ENCODE results near the gene KCNH1.
A peak's percentile ranks its signal among the peaks of the same experiment; 100 is the strongest.

KCNH1 gene

GRCh38 chr1:210792250-210793102, 341.5 kb downstream of the KCNH1 start:
- CTCF ChIA-PET, result no interaction called here
- 100% methylated on average over 1 of the region's 3 CpGs for WGBS (ENCODE audit: insufficient coverage)
- Histone ChIP-seq H3K27me3 (replicated peaks in 2 of 5; ENCODE audit: control insufficient read depth in 4 of 5, insufficient read depth in 5 of 5, low read length in 4 of 5) (no peaks in the 10 kb centered on the region), H3K9me3 (ENCODE audit: control extremely low read depth in 1 of 5, control insufficient read depth in 4 of 5, insufficient read depth in 2 of 5, low read depth in 1 of 5, low read length in 4 of 5) (no peaks in the 10 kb centered on the region), H3K4me3 (ENCODE audit: control insufficient read depth in 1 of 7, extremely low read depth in 1 of 7, insufficient read depth in 4 of 7, low read depth in 2 of 7, low read length in 6 of 7) (no peak overlapping the region), H3K4me1 (ENCODE audit: control extremely low read depth in 1 of 4, control insufficient read depth in 4 of 4, insufficient read depth in 4 of 4, low read length in 3 of 4) (no peaks in the 10 kb centered on the region), H3K36me3 (ENCODE audit: control insufficient read depth in 4 of 4, insufficient read depth in 4 of 4, low read length in 3 of 4) (no peaks in the 10 kb centered on the region), H3K27ac (ENCODE audit: insufficient read depth in 1 of 2, low read depth in 1 of 2, low read length in 2 of 2, poor library complexity in 1 of 2, severe bottlenecking in 2 of 2) (no peak overlapping the region)
- DNase-seq, result peak in 1 of 3 donors; percentile 2
- POLR2A ChIA-PET, result no interaction called here

GRCh38 chr1:210790196-210790595, 343.8 kb downstream of the KCNH1 start:
- POLR2A ChIA-PET, result no interaction called here
- no peaks in the 10 kb centered on the region for H3K27me3 ChIP-seq (replicated peaks in 2 of 5; ENCODE audit: control insufficient read depth in 4 of 5, insufficient read depth in 5 of 5, low read length in 4 of 5)

GRCh38 chr1:210787800-210788199, 346.1 kb downstream of the KCNH1 start:
- no peak for DNase-seq
- ChIA-PET POLR2A (interaction anchor here (0.7 kb wide), 1 partner anchor 680 kb away, joined by 3 read pairs; no protein-coding TSS in a partner anchor), CTCF (no interaction called here)
- no CpG with 5 or more reads among the region's 1 CpG for WGBS (ENCODE audit: insufficient coverage)
- Histone ChIP-seq H3K4me1 (ENCODE audit: control extremely low read depth in 1 of 4, control insufficient read depth in 4 of 4, insufficient read depth in 4 of 4, low read length in 3 of 4) (no peaks in the 10 kb centered on the region), H3K27ac (ENCODE audit: insufficient read depth in 1 of 2, low read depth in 1 of 2, low read length in 2 of 2, poor library complexity in 1 of 2, severe bottlenecking in 2 of 2) (no peak overlapping the region), H3K9me3 (ENCODE audit: control extremely low read depth in 1 of 5, control insufficient read depth in 4 of 5, insufficient read depth in 2 of 5, low read depth in 1 of 5, low read length in 4 of 5) (peaks cover 0 to 2% (median 0%) of the 10 kb centered on the region in 5 experiments), H3K36me3 (ENCODE audit: control insufficient read depth in 4 of 4, insufficient read depth in 4 of 4, low read length in 3 of 4) (no peaks in the 10 kb centered on the region), H3K27me3 (replicated peaks in 2 of 5; ENCODE audit: control insufficient read depth in 4 of 5, insufficient read depth in 5 of 5, low read length in 4 of 5) (no peaks in the 10 kb centered on the region), H3K4me3 (ENCODE audit: control insufficient read depth in 1 of 7, extremely low read depth in 1 of 7, insufficient read depth in 4 of 7, low read depth in 2 of 7, low read length in 6 of 7) (no peak overlapping the region)

More at GRCh38 chr1:210790196-210790595, 343.8 kb downstream of the KCNH1 start:
- 22% methylated on average over 2 of the region's 2 CpGs for WGBS (ENCODE audit: insufficient coverage)
- no peak overlapping the region for H3K27ac ChIP-seq (ENCODE audit: insufficient read depth in 1 of 2, low read depth in 1 of 2, low read length in 2 of 2, poor library complexity in 1 of 2, severe bottlenecking in 2 of 2)
- no peak overlapping the region for H3K4me3 ChIP-seq (ENCODE audit: control insufficient read depth in 1 of 7, extremely low read depth in 1 of 7, insufficient read depth in 4 of 7, low read depth in 2 of 7, low read length in 6 of 7)
- peaks cover 0 to 2% (median 0%) of the 10 kb centered on the region in 5 experiments for H3K9me3 ChIP-seq (ENCODE audit: control extremely low read depth in 1 of 5, control insufficient read depth in 4 of 5, insufficient read depth in 2 of 5, low read depth in 1 of 5, low read length in 4 of 5)
- H3K36me3 ChIP-seq (ENCODE audit: control insufficient read depth in 4 of 4, insufficient read depth in 4 of 4, low read length in 3 of 4), result no peaks in the 10 kb centered on the region
- H3K4me1 ChIP-seq (ENCODE audit: control extremely low read depth in 1 of 4, control insufficient read depth in 4 of 4, insufficient read depth in 4 of 4, low read length in 3 of 4), result no peaks in the 10 kb centered on the region
- no peak for DNase-seq
- CTCF ChIA-PET, result no interaction called here

GRCh38 chr1:210786546-210786945, 347.4 kb downstream of the KCNH1 start:
- DNase-seq, result no peak
- H3K4me3 ChIP-seq (ENCODE audit: control insufficient read depth in 1 of 7, extremely low read depth in 1 of 7, insufficient read depth in 4 of 7, low read depth in 2 of 7, low read length in 6 of 7), result no peak overlapping the region
- 80% methylated on average over 1 of the region's 1 CpG for WGBS (ENCODE audit: insufficient coverage)
- H3K4me1 ChIP-seq (ENCODE audit: control extremely low read depth in 1 of 4, control insufficient read depth in 4 of 4, insufficient read depth in 4 of 4, low read length in 3 of 4), result no peaks in the 10 kb centered on the region
- H3K36me3 ChIP-seq (ENCODE audit: control insufficient read depth in 4 of 4, insufficient read depth in 4 of 4, low read length in 3 of 4), result no peaks in the 10 kb centered on the region
- ChIA-PET CTCF (no interaction called here), POLR2A (no interaction called here)
- no peaks in the 10 kb centered on the region for H3K27me3 ChIP-seq (replicated peaks in 2 of 5; ENCODE audit: control insufficient read depth in 4 of 5, insufficient read depth in 5 of 5, low read length in 4 of 5)
- peaks cover 0 to 2% (median 0%) of the 10 kb centered on the region in 5 experiments for H3K9me3 ChIP-seq (ENCODE audit: control extremely low read depth in 1 of 5, control insufficient read depth in 4 of 5, insufficient read depth in 2 of 5, low read depth in 1 of 5, low read length in 4 of 5)
- H3K27ac ChIP-seq (ENCODE audit: insufficient read depth in 1 of 2, low read depth in 1 of 2, low read length in 2 of 2, poor library complexity in 1 of 2, severe bottlenecking in 2 of 2), result no peak overlapping the region

GRCh38 chr1:210783925-210784324, 350.0 kb downstream of the KCNH1 start:
- WGBS (ENCODE audit: insufficient coverage), result 100% methylated on average over 1 of the region's 1 CpG
- Histone ChIP-seq H3K36me3 (ENCODE audit: control insufficient read depth in 4 of 4, insufficient read depth in 4 of 4, low read length in 3 of 4) (no peaks in the 10 kb centered on the region), H3K27me3 (replicated peaks in 2 of 5; ENCODE audit: control insufficient read depth in 4 of 5, insufficient read depth in 5 of 5, low read length in 4 of 5) (no peaks in the 10 kb centered on the region), H3K4me3 (ENCODE audit: control insufficient read depth in 1 of 7, extremely low read depth in 1 of 7, insufficient read depth in 4 of 7, low read depth in 2 of 7, low read length in 6 of 7) (no peak overlapping the region), H3K4me1 (ENCODE audit: control extremely low read depth in 1 of 4, control insufficient read depth in 4 of 4, insufficient read depth in 4 of 4, low read length in 3 of 4) (no peaks in the 10 kb centered on the region), H3K9me3 (ENCODE audit: control extremely low read depth in 1 of 5, control insufficient read depth in 4 of 5, insufficient read depth in 2 of 5, low read depth in 1 of 5, low read length in 4 of 5) (peaks cover 0 to 2% (median 0%) of the 10 kb centered on the region in 5 experiments), H3K27ac (ENCODE audit: insufficient read depth in 1 of 2, low read depth in 1 of 2, low read length in 2 of 2, poor library complexity in 1 of 2, severe bottlenecking in 2 of 2) (no peak overlapping the region)
- CTCF ChIA-PET, result no interaction called here
- no peak for DNase-seq
- POLR2A ChIA-PET, result no interaction called here

GRCh38 chr1:210781652-210782051, 352.3 kb downstream of the KCNH1 start:
- H3K9me3 ChIP-seq (ENCODE audit: control extremely low read depth in 1 of 5, control insufficient read depth in 4 of 5, insufficient read depth in 2 of 5, low read depth in 1 of 5, low read length in 4 of 5), result no peaks in the 10 kb centered on the region
- H3K27ac ChIP-seq (ENCODE audit: insufficient read depth in 1 of 2, low read depth in 1 of 2, low read length in 2 of 2, poor library complexity in 1 of 2, severe bottlenecking in 2 of 2), result no peak overlapping the region
- 88% methylated on average over 5 of the region's 5 CpGs for WGBS (ENCODE audit: insufficient coverage)
- no peaks in the 10 kb centered on the region for H3K27me3 ChIP-seq (replicated peaks in 2 of 5; ENCODE audit: control insufficient read depth in 4 of 5, insufficient read depth in 5 of 5, low read length in 4 of 5)
- CTCF ChIA-PET, result no interaction called here
- H3K4me3 ChIP-seq (ENCODE audit: control insufficient read depth in 1 of 7, extremely low read depth in 1 of 7, insufficient read depth in 4 of 7, low read depth in 2 of 7, low read length in 6 of 7), result no peak overlapping the region
- no peaks in the 10 kb centered on the region for H3K4me1 ChIP-seq (ENCODE audit: control extremely low read depth in 1 of 4, control insufficient read depth in 4 of 4, insufficient read depth in 4 of 4, low read length in 3 of 4)
- POLR2A ChIA-PET, result no interaction called here
- no peak for DNase-seq
- no peaks in the 10 kb centered on the region for H3K36me3 ChIP-seq (ENCODE audit: control insufficient read depth in 4 of 4, insufficient read depth in 4 of 4, low read length in 3 of 4)

GRCh38 chr1:210779269-210779668, 354.7 kb downstream of the KCNH1 start:
- WGBS (ENCODE audit: insufficient coverage), result no CpG with 5 or more reads among the region's 3 CpGs
- Histone ChIP-seq H3K4me1 (ENCODE audit: control extremely low read depth in 1 of 4, control insufficient read depth in 4 of 4, insufficient read depth in 4 of 4, low read length in 3 of 4) (no peaks in the 10 kb centered on the region), H3K4me3 (ENCODE audit: control insufficient read depth in 1 of 7, extremely low read depth in 1 of 7, insufficient read depth in 4 of 7, low read depth in 2 of 7, low read length in 6 of 7) (no peak overlapping the region), H3K9me3 (ENCODE audit: control extremely low read depth in 1 of 5, control insufficient read depth in 4 of 5, insufficient read depth in 2 of 5, low read depth in 1 of 5, low read length in 4 of 5) (no peaks in the 10 kb centered on the region), H3K27ac (ENCODE audit: insufficient read depth in 1 of 2, low read depth in 1 of 2, low read length in 2 of 2, poor library complexity in 1 of 2, severe bottlenecking in 2 of 2) (no peak overlapping the region), H3K36me3 (ENCODE audit: control insufficient read depth in 4 of 4, insufficient read depth in 4 of 4, low read length in 3 of 4) (no peaks in the 10 kb centered on the region), H3K27me3 (replicated peaks in 2 of 5; ENCODE audit: control insufficient read depth in 4 of 5, insufficient read depth in 5 of 5, low read length in 4 of 5) (no peaks in the 10 kb centered on the region)
- POLR2A ChIA-PET, result no interaction called here
- DNase-seq, result no peak
- CTCF ChIA-PET, result no interaction called here

All from common myeloid progenitor, CD34-positive (primary cell).